Right kidney (tissue), 1 donor: ENCODE measurements around the gene SCD5.

Experiments used
- DNase-seq: peaks from one replicate; pipeline ENCODE4 v3.0.0-alpha.2; 2016

The SCD5 gene

GRCh38 chr4:82728301-82728700 is 70.3 kb downstream of the SCD5 start:
- no peak for DNase-seq

- DNase-seq, result no peak
These were observed 72.0 kb downstream of the SCD5 start for GRCh38 chr4:82726596-82726995.

- no peak for DNase-seq
These were observed 76.7 kb downstream of the SCD5 start for GRCh38 chr4:82721819-82722423.

GRCh38 chr4:82718162-82718940 is 80.2 kb downstream of the SCD5 start:
- no peak for DNase-seq

GRCh38 chr4:82715731-82716617 is 82.6 kb downstream of the SCD5 start:
- DNase-seq, result no peak

- no peak for DNase-seq
These were observed 84.7 kb downstream of the SCD5 start for GRCh38 chr4:82713856-82714255.

- no peak for DNase-seq
These were observed 86.0 kb downstream of the SCD5 start for GRCh38 chr4:82712561-82712960.

GRCh38 chr4:82711158-82711785 is 87.3 kb downstream of the SCD5 start:
- DNase-seq, result no peak

GRCh38 chr4:82710197-82710929 is 88.2 kb downstream of the SCD5 start:
- no peak for DNase-seq

- no peak for DNase-seq
These were observed 89.6 kb downstream of the SCD5 start for GRCh38 chr4:82708982-82709381.

- no peak for DNase-seq
These were observed 92.1 kb downstream of the SCD5 start for GRCh38 chr4:82706349-82707000.

GRCh38 chr4:82705928-82706300 is 92.7 kb downstream of the SCD5 start:
- DNase-seq, result no peak

- no peak for DNase-seq
These were observed 93.2 kb downstream of the SCD5 start for GRCh38 chr4:82705169-82705927.

GRCh38 chr4:82704156-82704555 is 94.4 kb downstream of the SCD5 start:
- DNase-seq, result no peak

GRCh38 chr4:82698412-82698811 is 100.2 kb downstream of the SCD5 start:
- no peak for DNase-seq

- no peak for DNase-seq
These were observed 101.0 kb downstream of the SCD5 start for GRCh38 chr4:82697561-82697960.

- DNase-seq, result no peak
These were observed 102.3 kb downstream of the SCD5 start for GRCh38 chr4:82696117-82696860.

- DNase-seq, result no peak
These were observed 103.7 kb downstream of the SCD5 start for GRCh38 chr4:82694892-82695291.

- DNase-seq, result no peak
These were observed 104.5 kb downstream of the SCD5 start for GRCh38 chr4:82694046-82694445.
